ENCODE measurements around the gene NUP188. TPM values are rescaled to one million over a fixed set of nuclear protein-coding genes. Genes with fewer than 3 reads are reported as not detected.

NUP188 gene
- total and polyA plus RNA-seq, 2 experiments from 2014 or later = 28.1 TPM

DNA sequence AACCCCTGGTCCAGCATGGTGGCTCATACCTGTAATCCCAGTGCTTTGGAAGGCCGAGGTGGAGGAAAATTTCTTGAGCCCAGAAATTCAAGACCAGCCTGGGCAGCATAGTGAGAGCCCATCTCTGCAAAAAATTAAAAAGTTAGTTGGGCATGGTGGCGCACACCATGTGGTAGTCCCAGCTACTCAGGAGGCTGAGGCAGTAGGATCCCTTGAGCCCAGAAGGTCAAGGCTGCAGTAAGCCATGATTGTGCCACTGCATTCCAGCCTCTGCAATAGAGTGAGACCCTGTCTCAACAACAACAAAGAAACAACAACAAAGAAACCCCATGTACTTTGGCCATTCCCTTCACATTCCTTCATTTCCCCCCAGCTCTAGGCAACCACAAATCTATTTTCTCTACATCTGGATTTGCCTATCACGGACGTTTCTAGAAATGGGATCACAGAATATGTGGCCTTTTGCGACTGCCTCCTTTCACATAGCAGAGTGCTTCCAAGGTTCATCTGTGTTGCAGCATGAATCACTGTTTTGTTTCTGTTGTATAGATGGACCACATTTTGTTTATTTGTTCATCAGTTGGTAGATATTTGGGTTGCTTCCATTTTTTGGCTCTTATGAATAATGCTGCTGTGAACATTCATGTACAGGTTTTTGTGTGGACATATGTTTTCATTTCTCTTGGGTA lies 106.8 kb downstream of the NUP188 start:
- Histone ChIP-seq H3K79me2 (no peaks in the 10 kb centered on the region), H3K27ac (no peak overlapping the region), H3K9me3 (ENCODE audit: low read depth) (no peaks in the 10 kb centered on the region), H3K27me3 (no peaks in the 10 kb centered on the region), H2AFZ (no peak overlapping the region), H3K36me3 (replicated peaks; ENCODE audit: insufficient read depth, low read depth) (no peaks in the 10 kb centered on the region), H3K4me2 (no peak overlapping the region), H3K4me3 (no peak overlapping the region), H3K9me2 (replicated peaks; ENCODE audit: insufficient read depth) (no peaks in the 10 kb centered on the region), H3K4me1 (ENCODE audit: insufficient read depth) (no peaks in the 10 kb centered on the region), H4K20me1 (ENCODE audit: insufficient read depth, poor library complexity, severe bottlenecking) (no peaks in the 10 kb centered on the region)
- no peak for DNase-seq (ENCODE audit: low spot score)
- WGBS (ENCODE audit: low lambda C conversion rate, missing lambda C conversion rate) = 86% methylated on average over 5 of the region's 5 CpGs
- TF ChIP-seq, protein P1, sequence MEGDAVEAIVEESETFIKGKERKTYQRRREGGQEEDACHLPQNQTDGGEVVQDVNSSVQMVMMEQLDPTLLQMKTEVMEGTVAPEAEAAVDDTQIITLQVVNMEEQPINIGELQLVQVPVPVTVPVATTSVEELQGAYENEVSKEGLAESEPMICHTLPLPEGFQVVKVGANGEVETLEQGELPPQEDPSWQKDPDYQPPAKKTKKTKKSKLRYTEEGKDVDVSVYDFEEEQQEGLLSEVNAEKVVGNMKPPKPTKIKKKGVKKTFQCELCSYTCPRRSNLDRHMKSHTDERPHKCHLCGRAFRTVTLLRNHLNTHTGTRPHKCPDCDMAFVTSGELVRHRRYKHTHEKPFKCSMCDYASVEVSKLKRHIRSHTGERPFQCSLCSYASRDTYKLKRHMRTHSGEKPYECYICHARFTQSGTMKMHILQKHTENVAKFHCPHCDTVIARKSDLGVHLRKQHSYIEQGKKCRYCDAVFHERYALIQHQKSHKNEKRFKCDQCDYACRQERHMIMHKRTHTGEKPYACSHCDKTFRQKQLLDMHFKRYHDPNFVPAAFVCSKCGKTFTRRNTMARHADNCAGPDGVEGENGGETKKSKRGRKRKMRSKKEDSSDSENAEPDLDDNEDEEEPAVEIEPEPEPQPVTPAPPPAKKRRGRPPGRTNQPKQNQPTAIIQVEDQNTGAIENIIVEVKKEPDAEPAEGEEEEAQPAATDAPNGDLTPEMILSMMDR (IDR thresholded peaks at IDR 0.05; ENCODE audit: poor library complexity) = no peak
- TF ChIP-seq EZH2phosphoT487 (IDR thresholded peaks at IDR 0.05; ENCODE audit: low read depth, severe bottlenecking, unreplicated experiment) (no peak), EZH2 (IDR thresholded peaks at IDR 0.05; ENCODE audit: borderline replicate concordance) (no peak)

Other genes with a start within 250 kb of the NUP188 start
- gene PKN3, start 245.2 kb upstream of the NUP188 start, total RNA-seq = 4.0 and 4.5 TPM in 2 replicates
- 3.7 and 9.4 TPM in 2 replicates for gene PKN3, start 245.2 kb upstream of the NUP188 start, polyA plus RNA-seq
- 26.2 and 33.5 TPM in 2 replicates for gene ZDHHC12, start 223.6 kb upstream of the NUP188 start, total RNA-seq
- gene ZDHHC12, start 223.6 kb upstream of the NUP188 start, polyA plus RNA-seq = 76.3 and 84.9 TPM in 2 replicates
- gene ZER1, start 175.8 kb upstream of the NUP188 start, total RNA-seq = 26.0 and 38.9 TPM in 2 replicates
- 24.4 and 25.1 TPM in 2 replicates for gene ZER1, start 175.8 kb upstream of the NUP188 start, polyA plus RNA-seq
- 21.4 and 39.3 TPM in 2 replicates for gene TBC1D13, start 160.4 kb upstream of the NUP188 start, total RNA-seq
- 20.4 and 25.2 TPM in 2 replicates for gene TBC1D13, start 160.4 kb upstream of the NUP188 start, polyA plus RNA-seq
- 18.9 and 22.5 TPM in 2 replicates for gene ENDOG, start 129.2 kb upstream of the NUP188 start, total RNA-seq
- 32.6 and 37.4 TPM in 2 replicates for gene ENDOG, start 129.2 kb upstream of the NUP188 start, polyA plus RNA-seq
- 21.9 and 27.3 TPM in 2 replicates for gene SPOUT1, start 117.9 kb upstream of the NUP188 start, total RNA-seq
- gene SPOUT1, start 117.9 kb upstream of the NUP188 start, polyA plus RNA-seq = 38.5 and 59.6 TPM in 2 replicates
- gene KYAT1, start 65.7 kb upstream of the NUP188 start, total RNA-seq = 5.1 and 7.9 TPM in 2 replicates
- gene KYAT1, start 65.7 kb upstream of the NUP188 start, polyA plus RNA-seq = 8.4 and 8.7 TPM in 2 replicates
- gene LRRC8A, start 65.6 kb upstream of the NUP188 start, total RNA-seq = 28.8 and 30.7 TPM in 2 replicates
- gene LRRC8A, start 65.6 kb upstream of the NUP188 start, polyA plus RNA-seq = 46.8 and 55.6 TPM in 2 replicates
- 12.6 and 20.3 TPM in 2 replicates for gene PHYHD1, start 26.7 kb upstream of the NUP188 start, total RNA-seq
- gene PHYHD1, start 26.7 kb upstream of the NUP188 start, polyA plus RNA-seq = 25.7 and 32.3 TPM in 2 replicates
- gene DOLK, start 96 bp upstream of the NUP188 start, total RNA-seq = 30.2 and 34.2 TPM in 2 replicates
- 37.4 and 45.0 TPM in 2 replicates for gene DOLK, start 96 bp upstream of the NUP188 start, polyA plus RNA-seq
- gene SH3GLB2, start 80.6 kb downstream of the NUP188 start, total RNA-seq = 68.3 and 85.4 TPM in 2 replicates
- 124 and 189 TPM in 2 replicates for gene SH3GLB2, start 80.6 kb downstream of the NUP188 start, polyA plus RNA-seq
- gene MIGA2, start 88.9 kb downstream of the NUP188 start, total RNA-seq = 16.8 and 29.5 TPM in 2 replicates
- gene MIGA2, start 88.9 kb downstream of the NUP188 start, polyA plus RNA-seq = 23.4 and 33.3 TPM in 2 replicates
- gene DOLPP1, start 133.4 kb downstream of the NUP188 start, total RNA-seq = 16.2 and 23.8 TPM in 2 replicates
- gene DOLPP1, start 133.4 kb downstream of the NUP188 start, polyA plus RNA-seq = 17.2 and 20.6 TPM in 2 replicates
- 39.3 and 40.4 TPM in 2 replicates for gene CRAT, start 163.1 kb downstream of the NUP188 start, total RNA-seq
- gene CRAT, start 163.1 kb downstream of the NUP188 start, polyA plus RNA-seq = 59.4 and 64.6 TPM in 2 replicates
- 72.3 and 72.4 TPM in 2 replicates for gene PTPA, start 163.7 kb downstream of the NUP188 start, total RNA-seq
- 55.3 and 60.9 TPM in 2 replicates for gene PTPA, start 163.7 kb downstream of the NUP188 start, polyA plus RNA-seq
- gene IER5L, start 230.6 kb downstream of the NUP188 start, total RNA-seq = 34.5 and 38.0 TPM in 2 replicates
- 39.7 and 46.5 TPM in 2 replicates for gene IER5L, start 230.6 kb downstream of the NUP188 start, polyA plus RNA-seq

Data from hepatocyte (in vitro differentiated cells).